Measurements from ENCODE around the gene UBE2I.

DNA sequence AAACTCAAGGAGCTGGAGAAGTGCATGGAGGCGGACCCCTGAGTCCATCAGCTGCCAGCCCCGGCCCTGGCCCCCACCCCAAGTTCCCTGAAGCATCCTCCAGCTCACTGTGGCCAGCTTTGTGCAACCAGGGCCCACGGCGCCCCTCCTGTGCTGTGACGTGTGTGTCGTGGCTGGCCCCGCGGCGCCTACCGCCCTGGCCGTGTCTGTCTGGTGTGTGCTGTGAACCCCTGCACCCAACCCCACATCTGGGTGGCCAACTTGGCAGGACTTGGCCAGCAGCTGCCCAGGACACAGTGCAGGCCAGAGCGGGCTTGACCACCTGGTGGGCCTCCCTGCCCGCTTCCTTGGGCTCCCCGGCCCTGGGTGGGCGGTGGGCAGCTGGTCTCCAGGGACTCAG lies 39.0 kb downstream of the UBE2I start:
- TF ChIP-seq, protein P1, sequence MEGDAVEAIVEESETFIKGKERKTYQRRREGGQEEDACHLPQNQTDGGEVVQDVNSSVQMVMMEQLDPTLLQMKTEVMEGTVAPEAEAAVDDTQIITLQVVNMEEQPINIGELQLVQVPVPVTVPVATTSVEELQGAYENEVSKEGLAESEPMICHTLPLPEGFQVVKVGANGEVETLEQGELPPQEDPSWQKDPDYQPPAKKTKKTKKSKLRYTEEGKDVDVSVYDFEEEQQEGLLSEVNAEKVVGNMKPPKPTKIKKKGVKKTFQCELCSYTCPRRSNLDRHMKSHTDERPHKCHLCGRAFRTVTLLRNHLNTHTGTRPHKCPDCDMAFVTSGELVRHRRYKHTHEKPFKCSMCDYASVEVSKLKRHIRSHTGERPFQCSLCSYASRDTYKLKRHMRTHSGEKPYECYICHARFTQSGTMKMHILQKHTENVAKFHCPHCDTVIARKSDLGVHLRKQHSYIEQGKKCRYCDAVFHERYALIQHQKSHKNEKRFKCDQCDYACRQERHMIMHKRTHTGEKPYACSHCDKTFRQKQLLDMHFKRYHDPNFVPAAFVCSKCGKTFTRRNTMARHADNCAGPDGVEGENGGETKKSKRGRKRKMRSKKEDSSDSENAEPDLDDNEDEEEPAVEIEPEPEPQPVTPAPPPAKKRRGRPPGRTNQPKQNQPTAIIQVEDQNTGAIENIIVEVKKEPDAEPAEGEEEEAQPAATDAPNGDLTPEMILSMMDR (IDR thresholded peaks at IDR 0.05) = no peak
- TF ChIP-seq POLR2A (IDR thresholded peaks at IDR 0.05) = no peak
